Activated B cell treated with CpG ODN at 0.5 μM for 24 hours (primary cell): Measurements from ENCODE around the gene TMX4. TPM values are rescaled to one million over a fixed set of nuclear protein-coding genes. Genes with fewer than 3 reads are reported as not detected.

Experiments
- ATAC-seq: fragments of 200-7000 bp; cut with Tn5 transposase; one replicate; pipeline ENCODE4 v1.10.0; 2021; ENCODE audit warnings: low read depth, mild to moderate bottlenecking, moderate library complexity
- CTCF ChIA-PET: fragments of 350-600 bp; sonication (Branson Sonifier 250); formaldehyde crosslinking; loops from one replicate; lab custom pipeline; 2021; ENCODE audit warnings: antibody characterized with exemption; lab: Charles Lee
- POLR2A ChIA-PET: fragments of 350-600 bp; sonication (Branson Sonifier 250); formaldehyde crosslinking; loops from one replicate; lab custom pipeline; 2021; ENCODE audit warnings: antibody characterized with exemption; lab: Charles Lee
- DNase-seq: peaks from one replicate; pipeline ENCODE4 v3.0.0; 2022
- H3K27ac Mint-ChIP-seq: one replicate; pipeline ENCODE4 v1.8.0; 2020; ENCODE audit warnings: mixed read lengths
- H3K27me3 Mint-ChIP-seq: one replicate; pipeline ENCODE4 v1.8.0; 2021; ENCODE audit warnings: mixed read lengths
- H3K36me3 Mint-ChIP-seq: one replicate; pipeline ENCODE4 v1.8.0; 2021; ENCODE audit warnings: low read depth, mixed read lengths
- H3K4me1 Mint-ChIP-seq: one replicate; pipeline ENCODE4 v1.8.0; 2021; ENCODE audit warnings: mixed read lengths
- H3K4me3 Mint-ChIP-seq: one replicate; pipeline ENCODE4 v1.8.0; 2020; ENCODE audit warnings: mild to moderate bottlenecking, mixed read lengths
- H3K9me3 Mint-ChIP-seq: one replicate; pipeline ENCODE4 v1.8.0; 2020; ENCODE audit warnings: mixed read lengths
- intact Hi-C: fragments of 100-400 bp; cut with micrococcal nuclease; formaldehyde crosslinking; loops from one replicate; pipeline ENCODE4 v1.15.1; 2024
- total RNA-seq: library from RNA; stranded (reverse); gene quantifications from 2 replicates; pipeline ENCODE4 v1.2.3, GENCODE V29; 2022
- TF ChIP-seq, protein P1 (sequence below): fragments of 200-600 bp; IDR thresholded peaks from one replicate; pipeline ENCODE4 v1.8.0; 2022; ENCODE audit warnings: antibody characterized with exemption, mild to moderate bottlenecking

The TMX4 gene
- total RNA-seq, 1 donor from 2014 or later, result 24.8 TPM

DNA sequence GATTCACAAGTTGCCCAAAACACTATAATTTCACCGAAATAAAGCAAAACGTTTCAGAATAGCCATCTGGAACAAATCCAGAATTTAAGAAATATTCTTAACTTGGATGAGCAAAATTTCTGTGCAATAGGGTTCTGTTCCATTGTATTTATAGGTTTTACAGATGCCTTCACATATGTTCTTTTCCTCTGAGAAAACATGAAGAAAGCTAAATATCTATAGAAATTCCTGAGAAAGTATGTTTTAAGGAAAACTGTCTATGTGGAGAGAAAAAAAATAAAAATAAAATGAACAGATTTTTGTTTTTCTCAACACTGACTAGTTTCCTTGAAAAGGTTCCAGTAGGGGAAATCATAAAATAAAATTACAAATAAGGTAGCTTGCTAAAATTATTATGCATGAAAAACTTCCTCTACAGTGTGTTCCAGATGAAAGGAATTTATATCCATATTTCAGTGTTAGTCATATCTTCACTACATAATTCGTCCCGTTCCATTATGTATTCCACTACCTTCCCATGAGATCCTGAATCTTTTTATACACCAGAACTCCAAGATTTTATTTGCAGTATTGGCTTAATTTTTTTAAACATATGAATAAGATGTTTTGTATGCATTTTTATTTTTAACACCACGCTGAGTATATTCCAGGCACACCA lies 42.4 kb upstream of the TMX4 start:
- TF ChIP-seq, protein P1, sequence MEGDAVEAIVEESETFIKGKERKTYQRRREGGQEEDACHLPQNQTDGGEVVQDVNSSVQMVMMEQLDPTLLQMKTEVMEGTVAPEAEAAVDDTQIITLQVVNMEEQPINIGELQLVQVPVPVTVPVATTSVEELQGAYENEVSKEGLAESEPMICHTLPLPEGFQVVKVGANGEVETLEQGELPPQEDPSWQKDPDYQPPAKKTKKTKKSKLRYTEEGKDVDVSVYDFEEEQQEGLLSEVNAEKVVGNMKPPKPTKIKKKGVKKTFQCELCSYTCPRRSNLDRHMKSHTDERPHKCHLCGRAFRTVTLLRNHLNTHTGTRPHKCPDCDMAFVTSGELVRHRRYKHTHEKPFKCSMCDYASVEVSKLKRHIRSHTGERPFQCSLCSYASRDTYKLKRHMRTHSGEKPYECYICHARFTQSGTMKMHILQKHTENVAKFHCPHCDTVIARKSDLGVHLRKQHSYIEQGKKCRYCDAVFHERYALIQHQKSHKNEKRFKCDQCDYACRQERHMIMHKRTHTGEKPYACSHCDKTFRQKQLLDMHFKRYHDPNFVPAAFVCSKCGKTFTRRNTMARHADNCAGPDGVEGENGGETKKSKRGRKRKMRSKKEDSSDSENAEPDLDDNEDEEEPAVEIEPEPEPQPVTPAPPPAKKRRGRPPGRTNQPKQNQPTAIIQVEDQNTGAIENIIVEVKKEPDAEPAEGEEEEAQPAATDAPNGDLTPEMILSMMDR, result no peak
- Mint-ChIP-seq H3K4me3 (no peak overlapping the region), H3K36me3 (no peaks in the 10 kb centered on the region), H3K4me1 (no peaks in the 10 kb centered on the region), H3K27me3 (peaks cover 2% of the 10 kb centered on the region), H3K27ac (no peak overlapping the region), H3K9me3 (no peaks in the 10 kb centered on the region)
- ATAC-seq, result no peak
- ChIA-PET CTCF (no interaction called here), POLR2A (no interaction called here)
- DNase-seq, result no peak
- intact Hi-C loops, result no loop called here

DNA sequence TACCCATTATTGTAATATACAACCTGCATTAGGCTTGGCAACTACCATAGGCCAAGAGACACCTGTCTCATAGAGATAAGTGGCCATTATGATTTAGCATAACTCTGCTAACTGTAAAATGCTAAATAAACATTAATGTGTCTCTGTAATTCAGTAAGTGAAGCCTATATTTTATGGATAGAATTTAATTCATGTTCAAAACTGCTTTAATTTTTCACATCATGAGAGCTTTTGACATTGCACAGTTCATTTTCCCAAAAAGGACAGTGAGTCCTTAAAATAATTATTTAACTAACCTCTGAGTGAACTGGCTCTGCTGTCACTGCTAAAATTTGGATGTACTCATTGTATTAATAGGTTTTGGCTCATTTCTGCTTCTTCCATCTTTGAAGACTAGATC lies 41.4 kb upstream of the TMX4 start:
- no peak for ATAC-seq
- ChIA-PET POLR2A (no interaction called here), CTCF (no interaction called here)
- Mint-ChIP-seq H3K27ac (no peak overlapping the region), H3K4me1 (no peaks in the 10 kb centered on the region), H3K9me3 (no peaks in the 10 kb centered on the region), H3K4me3 (no peak overlapping the region), H3K27me3 (peaks cover 2% of the 10 kb centered on the region), H3K36me3 (no peaks in the 10 kb centered on the region)
- DNase-seq, result no peak
- TF ChIP-seq, protein P1, result no peak
- intact Hi-C loops, result no loop called here

DNA sequence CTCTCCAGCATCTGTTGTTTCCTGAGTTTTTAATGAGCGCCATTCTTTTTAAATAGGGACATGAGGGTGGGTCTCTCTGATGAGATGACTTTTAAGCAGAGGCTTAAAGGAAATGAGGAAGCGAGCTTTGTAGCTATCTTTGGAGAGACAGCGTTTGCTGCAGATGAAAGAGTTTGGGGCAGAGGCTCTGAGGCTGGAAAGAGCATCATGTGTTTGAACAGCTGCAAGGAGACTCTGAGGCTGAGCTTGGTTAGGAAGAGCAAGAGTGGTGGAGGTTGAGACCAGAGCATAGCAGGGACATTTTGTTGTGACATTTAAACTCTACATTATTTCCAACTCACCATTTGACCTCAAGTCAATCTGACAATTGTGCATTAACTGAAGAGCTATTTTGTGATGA lies 38.3 kb upstream of the TMX4 start:
- no peaks in the 10 kb centered on the region for H3K36me3 Mint-ChIP-seq
- POLR2A ChIA-PET, result no interaction called here

DNA sequence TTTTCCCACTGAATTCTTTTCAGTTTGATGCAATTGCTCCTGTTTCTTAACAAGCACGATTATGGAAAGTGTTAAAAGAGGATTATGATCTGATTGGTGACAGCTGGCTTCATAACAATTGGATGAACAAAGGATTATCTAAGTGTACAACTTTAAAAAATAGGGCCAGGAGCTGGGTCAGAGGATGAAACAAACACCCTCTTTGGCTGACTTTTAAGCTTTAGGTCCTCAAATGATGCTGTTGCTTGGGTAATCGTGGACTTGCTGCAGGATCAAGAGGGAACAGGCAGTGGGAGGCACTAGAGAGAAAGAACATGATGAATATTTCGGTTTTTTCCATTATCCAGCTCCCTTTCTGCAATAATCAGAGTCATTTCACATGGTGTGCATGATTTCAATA lies 35.5 kb upstream of the TMX4 start:
- no peak for DNase-seq
- TF ChIP-seq, protein P1, result no peak
- intact Hi-C loops, result no loop called here
- no peaks in the 10 kb centered on the region for H3K36me3 Mint-ChIP-seq
- no peak overlapping the region for H3K27ac Mint-ChIP-seq
- H3K27me3 Mint-ChIP-seq, result no peaks in the 10 kb centered on the region
- ChIA-PET CTCF (interaction anchor here (1.3 kb wide), 1 partner anchor 11 kb away, joined by 4 read pairs; no protein-coding TSS in a partner anchor), POLR2A (no interaction called here)
- H3K9me3 Mint-ChIP-seq, result no peaks in the 10 kb centered on the region
- H3K4me3 Mint-ChIP-seq, result no peak overlapping the region
- no peak for ATAC-seq
- H3K4me1 Mint-ChIP-seq, result no peaks in the 10 kb centered on the region

More for the DNA sequence above, 38.3 kb upstream of the TMX4 start:
- CTCF ChIA-PET, result interaction anchor here (1.0 kb wide), 1 partner anchor 14 kb away, joined by 3 read pairs; no protein-coding TSS in a partner anchor
- DNase-seq (no peak), ATAC-seq (no peak)
- Mint-ChIP-seq H3K27ac (no peak overlapping the region), H3K27me3 (peaks cover 2% of the 10 kb centered on the region), H3K4me1 (no peaks in the 10 kb centered on the region), H3K4me3 (no peak overlapping the region), H3K9me3 (no peaks in the 10 kb centered on the region)
- intact Hi-C loops, result no loop called here
- TF ChIP-seq, protein P1, result no peak

DNA sequence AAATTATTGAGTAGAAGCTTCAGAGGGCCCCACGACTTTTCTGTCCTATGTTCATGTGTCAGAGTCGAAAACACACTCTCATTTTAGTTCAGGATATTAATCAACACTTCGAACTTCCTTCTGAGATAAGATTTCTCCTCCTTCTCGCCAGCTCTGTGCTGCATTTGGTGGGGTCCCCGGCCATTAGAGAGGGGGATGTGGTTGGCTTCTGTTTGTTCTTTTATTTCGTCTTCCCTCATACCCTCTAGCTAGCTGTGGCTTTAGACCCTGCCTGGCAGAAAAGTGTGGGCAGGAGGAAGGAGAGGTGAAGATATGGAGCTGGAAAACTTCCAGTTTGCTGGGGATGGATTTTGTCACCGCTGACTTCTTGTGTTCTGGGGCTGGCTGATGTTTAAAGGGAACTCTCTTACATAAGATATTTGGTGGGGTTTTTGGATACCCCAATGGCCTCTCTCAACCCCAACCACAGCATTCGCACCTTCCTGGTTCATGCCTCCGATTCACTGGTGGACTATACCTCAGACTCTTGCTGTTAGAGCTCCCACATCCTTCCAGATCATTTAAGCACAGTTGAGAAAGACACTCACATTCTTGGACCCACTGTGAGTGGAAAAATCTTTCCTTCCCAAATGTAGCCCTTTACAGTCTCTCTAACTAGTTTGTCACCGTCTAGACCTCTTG lies 30.7 kb upstream of the TMX4 start:
- no peak for ATAC-seq
- CTCF ChIA-PET, result no interaction called here
- H3K27ac Mint-ChIP-seq, result no peak overlapping the region

More for the DNA sequence above, 30.7 kb upstream of the TMX4 start:
- POLR2A ChIA-PET, result no interaction called here
- TF ChIP-seq, protein P1, result no peak
- no peaks in the 10 kb centered on the region for H3K4me1 Mint-ChIP-seq
- intact Hi-C loops, result no loop called here
- DNase-seq, result no peak
- peaks cover under 1% of the 10 kb centered on the region for H3K27me3 Mint-ChIP-seq
- H3K36me3 Mint-ChIP-seq, result no peaks in the 10 kb centered on the region
- no peaks in the 10 kb centered on the region for H3K9me3 Mint-ChIP-seq
- no peak overlapping the region for H3K4me3 Mint-ChIP-seq
